Activated T-cell treated with anti-CD3 and anti-CD28 coated beads, Interleukin-2, amount 50 U/mL, for 4 hours (primary cell): ENCODE results near the gene NFATC2. TPM values are rescaled to one million over a fixed set of nuclear protein-coding genes. Genes with fewer than 3 reads are reported as not detected.
"Not testable (repeated sequence)": the region's sequence is repeated elsewhere in the genome, so short reads cannot be mapped to it uniquely, and the experiment has no call there.

Experiments used
- ATAC-seq, 2 donors: fragments of 200-7000 bp; cut with Tn5 transposase; one replicate each; pipeline ENCODE4 v1.10.0; 2021
- DNase-seq: peaks from one replicate; pipeline ENCODE4 v3.0.0-alpha.2; 2020
- H3K27me3 Mint-ChIP-seq: one replicate; pipeline ENCODE4 v1.8.0; 2021; ENCODE audit warnings: low read depth, mixed read lengths
- H3K36me3 Mint-ChIP-seq: one replicate; pipeline ENCODE4 v1.8.0; 2022; ENCODE audit warnings: mixed read lengths; ENCODE audit not compliant: insufficient read depth
- H3K4me1 Mint-ChIP-seq: one replicate; pipeline ENCODE4 v1.8.0; 2021; ENCODE audit warnings: low read depth, mixed read lengths
- H3K4me3 Mint-ChIP-seq: one replicate; pipeline ENCODE4 v1.8.0; 2021; ENCODE audit warnings: mild to moderate bottlenecking, moderate library complexity, mixed read lengths
- H3K9me3 Mint-ChIP-seq: one replicate; pipeline ENCODE4 v1.8.0; 2021; ENCODE audit warnings: mixed read lengths
- total RNA-seq, 3 donors: library from RNA; stranded (reverse); gene quantifications; one replicate each; pipeline ENCODE4 v1.2.1, GENCODE V29; 2021

NFATC2 gene
- total RNA-seq, 3 donors from 2014 or later = 48.3 to 51.4 (median 48.9) TPM

DNA sequence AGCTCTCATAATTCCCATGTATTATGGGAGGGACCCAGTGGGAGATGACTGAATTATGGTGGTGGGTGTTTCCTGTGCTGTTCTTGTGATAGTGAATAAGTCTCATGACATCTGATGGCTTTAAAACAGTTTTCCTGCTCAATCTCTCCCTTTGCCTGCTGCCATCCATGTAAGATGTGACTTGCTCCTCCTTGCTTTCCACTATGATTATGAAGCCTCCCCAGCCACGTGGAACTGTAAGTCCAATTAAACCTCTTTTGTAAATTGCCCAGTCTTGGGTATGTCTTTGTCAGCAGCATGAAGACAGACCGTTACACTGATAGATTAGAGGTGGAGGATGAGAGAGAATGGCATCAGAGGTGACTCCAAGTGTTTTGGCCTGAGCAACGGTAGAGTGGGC lies 198.7 kb downstream of the NFATC2 start:
- not testable (repeated sequence) for H3K4me3 Mint-ChIP-seq, H3K9me3 Mint-ChIP-seq, H3K4me1 Mint-ChIP-seq, DNase-seq, ATAC-seq, H3K36me3 Mint-ChIP-seq, H3K27me3 Mint-ChIP-seq

DNA sequence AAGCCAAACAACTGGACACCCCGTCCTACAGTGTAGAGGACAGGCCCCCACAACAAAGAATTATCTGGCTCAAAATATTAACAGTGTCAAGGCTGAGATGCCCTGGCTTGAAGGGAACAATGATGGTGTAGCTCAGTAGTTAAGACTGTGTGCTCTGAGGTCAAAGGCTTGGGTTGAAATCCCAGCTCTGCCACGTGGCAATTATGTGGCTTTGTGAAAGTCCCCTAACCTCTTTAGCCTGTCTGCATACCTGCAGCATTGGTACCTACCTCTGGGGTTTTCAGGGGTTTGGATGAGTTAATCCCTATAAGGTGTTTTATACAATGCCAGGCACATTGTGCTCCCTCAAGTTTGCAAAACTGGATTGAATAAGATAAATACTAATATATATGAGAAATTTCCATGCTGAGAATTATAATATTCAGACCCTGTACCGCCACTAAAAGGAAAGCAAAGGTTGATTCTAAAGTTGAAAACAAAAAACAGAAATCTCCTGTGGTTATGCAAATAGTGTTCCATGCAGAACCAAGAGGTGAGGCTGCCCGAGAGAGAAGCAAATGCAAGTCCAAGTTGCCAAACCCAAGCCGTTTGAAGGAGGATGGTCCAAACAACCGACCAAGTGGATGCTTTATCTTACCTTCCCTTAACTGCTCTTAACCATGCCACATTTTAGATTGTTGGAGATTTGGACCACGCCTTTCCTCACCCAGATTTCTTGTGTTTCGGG lies 199.8 kb downstream of the NFATC2 start:
- peaks cover 4% of the 10 kb centered on the region for H3K9me3 Mint-ChIP-seq

DNA sequence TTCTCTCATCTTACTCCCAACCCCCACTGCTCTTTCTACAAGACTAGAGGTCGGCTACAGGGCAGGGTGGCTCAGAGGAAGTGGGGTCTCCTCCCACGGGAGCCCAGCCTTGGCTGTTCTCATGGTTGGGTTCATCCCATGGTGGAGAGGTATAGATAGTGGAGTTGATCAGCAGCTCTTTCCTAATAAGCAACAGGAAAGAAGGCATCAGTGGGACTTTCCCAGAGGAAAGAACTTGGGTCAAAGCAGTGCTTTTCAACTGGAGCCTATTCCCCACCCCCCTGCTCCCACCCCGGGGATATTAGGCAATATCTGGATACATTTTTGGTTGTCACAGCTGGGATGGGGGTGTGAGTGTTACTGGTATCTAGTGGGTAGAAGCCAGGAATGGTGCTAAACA lies 200.9 kb downstream of the NFATC2 start:
- peaks cover 4% of the 10 kb centered on the region for H3K9me3 Mint-ChIP-seq
- H3K4me3 Mint-ChIP-seq = no peak overlapping the region
- no peaks in the 10 kb centered on the region for H3K27me3 Mint-ChIP-seq
- H3K36me3 Mint-ChIP-seq = no peaks in the 10 kb centered on the region
- peaks cover 3% of the 10 kb centered on the region for H3K4me1 Mint-ChIP-seq
- no peak for ATAC-seq
- no peak for DNase-seq

More for the DNA sequence above, 199.8 kb downstream of the NFATC2 start:
- Mint-ChIP-seq H3K27me3 (no peaks in the 10 kb centered on the region), H3K36me3 (peaks cover 2% of the 10 kb centered on the region), H3K4me3 (no peak overlapping the region), H3K4me1 (no peaks in the 10 kb centered on the region)
- ATAC-seq (no peak), DNase-seq (no peak)

DNA sequence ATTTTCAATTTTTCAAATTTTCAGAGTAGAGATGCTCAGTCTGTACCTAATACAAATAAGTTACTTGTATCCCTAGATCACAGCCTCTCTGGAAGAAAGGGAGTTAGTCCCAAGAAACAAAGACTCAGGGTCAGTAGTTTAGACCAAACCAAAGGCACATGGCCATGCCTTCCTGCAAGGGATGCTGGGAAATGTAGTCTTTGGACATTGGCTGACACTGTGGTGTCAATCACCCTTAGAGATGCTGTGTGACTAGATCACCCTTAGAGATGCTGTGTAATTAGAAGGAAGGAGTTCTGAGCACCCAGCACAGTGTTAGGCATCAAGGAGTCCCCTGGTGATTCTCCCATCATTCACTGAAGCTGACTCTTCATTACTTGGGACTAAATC lies 202.1 kb downstream of the NFATC2 start:
- no peaks in the 10 kb centered on the region for H3K27me3 Mint-ChIP-seq
- no peak for DNase-seq
- peaks cover 6% of the 10 kb centered on the region for H3K4me1 Mint-ChIP-seq
- no peak for ATAC-seq
- H3K36me3 Mint-ChIP-seq = no peaks in the 10 kb centered on the region
- H3K4me3 Mint-ChIP-seq = no peak overlapping the region
- peaks cover 4% of the 10 kb centered on the region for H3K9me3 Mint-ChIP-seq

DNA sequence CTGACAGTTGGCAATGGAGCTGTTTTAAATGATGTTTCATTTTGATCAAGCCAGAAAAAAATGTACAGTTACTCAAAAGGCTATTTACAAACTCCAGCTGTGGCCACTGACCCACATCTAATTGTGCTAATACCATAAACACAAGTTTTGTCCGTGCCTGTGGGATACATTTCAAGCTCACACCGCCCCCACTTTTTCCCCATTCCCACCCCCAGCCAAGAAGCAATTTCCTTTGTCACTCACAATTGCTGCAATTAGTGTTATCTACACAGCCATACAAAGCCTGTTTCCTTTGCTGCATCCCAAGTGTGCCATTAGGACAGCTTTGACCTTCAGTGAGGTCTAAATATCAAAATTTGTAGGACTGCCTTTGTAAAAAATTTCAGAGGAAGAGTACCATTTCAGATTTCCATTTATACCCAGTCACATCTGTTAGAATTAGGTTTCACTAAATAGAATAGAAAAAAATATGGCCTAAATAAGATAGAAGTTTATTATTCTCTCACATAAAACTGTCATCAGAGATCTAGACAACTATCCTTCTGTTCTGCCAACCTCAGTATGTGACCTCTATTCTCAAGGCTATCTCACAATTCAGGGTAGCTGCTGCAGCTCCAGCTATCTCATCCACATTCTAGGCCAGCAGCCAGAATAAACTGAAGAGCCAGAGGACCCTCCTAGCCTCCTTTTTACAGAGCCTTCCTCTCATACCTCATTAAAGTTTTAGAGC lies 202.6 kb downstream of the NFATC2 start:
- no peaks in the 10 kb centered on the region for H3K36me3 Mint-ChIP-seq
- ATAC-seq = no peak
- H3K9me3 Mint-ChIP-seq = peaks cover 4% of the 10 kb centered on the region
- peaks cover 6% of the 10 kb centered on the region for H3K4me1 Mint-ChIP-seq
- no peaks in the 10 kb centered on the region for H3K27me3 Mint-ChIP-seq
- H3K4me3 Mint-ChIP-seq = no peak overlapping the region
- no peak for DNase-seq

DNA sequence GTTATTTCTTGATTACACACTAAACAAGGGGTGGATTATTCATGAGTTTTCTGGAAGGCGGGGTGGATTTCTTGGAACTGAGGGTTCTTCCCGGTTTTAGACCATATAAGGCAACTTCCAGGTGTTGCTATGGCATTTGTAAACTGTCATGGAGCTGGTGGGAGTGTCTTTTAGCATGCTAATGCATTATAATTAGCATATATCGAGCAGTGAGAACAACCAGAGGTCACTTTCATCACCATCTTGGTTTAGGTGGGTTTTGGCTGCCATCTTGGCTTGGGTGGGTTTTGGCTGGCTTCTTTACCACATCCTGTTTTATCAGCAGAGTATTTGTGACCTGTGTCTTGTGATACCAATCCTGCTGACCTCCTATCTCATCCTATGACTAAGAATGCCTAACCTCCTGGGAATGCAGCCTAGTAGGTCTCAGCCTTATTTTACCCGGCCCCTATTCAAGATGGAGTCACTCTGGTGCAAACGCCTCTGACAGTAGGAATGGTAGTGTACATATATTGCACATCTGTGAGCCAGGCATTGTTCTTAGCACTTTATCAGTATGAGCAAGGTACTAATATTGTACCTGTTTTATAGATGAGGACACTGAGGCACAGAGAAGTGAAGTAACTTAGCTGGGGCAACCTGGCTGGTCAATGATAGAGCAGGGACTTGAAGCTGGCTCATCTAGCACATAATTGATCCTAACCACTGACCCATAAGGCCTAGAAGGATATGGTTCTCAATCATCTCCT lies 203.7 kb downstream of the NFATC2 start:
- Mint-ChIP-seq H3K4me3 (no peak overlapping the region), H3K4me1 (peaks cover 6% of the 10 kb centered on the region), H3K27me3 (no peaks in the 10 kb centered on the region), H3K36me3 (no peaks in the 10 kb centered on the region), H3K9me3 (peaks cover 2% of the 10 kb centered on the region)
- no peak for DNase-seq
- ATAC-seq = no peak

DNA sequence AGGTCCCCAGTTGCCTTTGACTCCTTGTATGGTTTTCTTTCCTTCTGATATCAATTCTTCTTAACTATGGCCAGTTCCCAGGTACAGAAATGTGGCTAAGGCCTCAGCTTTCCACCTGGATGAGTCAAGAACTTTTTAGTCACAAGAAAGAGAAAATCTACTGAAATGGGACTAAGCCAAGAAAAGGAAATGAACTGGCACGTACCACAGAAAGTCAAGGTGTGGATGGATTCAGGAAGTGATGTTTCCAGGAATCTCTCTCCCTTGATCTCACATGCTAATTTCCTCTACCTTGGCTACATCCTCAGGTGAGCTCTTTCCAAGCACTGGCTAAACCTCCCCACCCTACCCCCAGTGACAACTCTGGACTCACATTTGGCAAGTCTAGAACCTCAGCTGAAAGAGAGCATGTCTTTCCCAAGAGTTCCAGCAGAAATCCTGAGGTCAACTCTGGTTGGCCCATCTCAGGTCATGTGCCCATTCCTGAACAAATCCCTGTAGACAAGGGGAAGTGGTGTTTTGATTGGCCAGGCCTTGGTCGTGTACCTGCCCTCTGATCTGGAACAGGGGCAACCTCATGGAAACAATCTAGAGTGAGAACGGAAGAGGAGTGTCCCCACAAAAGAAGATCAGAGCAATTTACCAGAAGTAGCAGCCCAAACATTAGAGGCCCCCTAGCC lies 205.3 kb downstream of the NFATC2 start:
- H3K4me1 Mint-ChIP-seq = peaks cover 6% of the 10 kb centered on the region
- H3K9me3 Mint-ChIP-seq = no peaks in the 10 kb centered on the region
- no peaks in the 10 kb centered on the region for H3K36me3 Mint-ChIP-seq
- H3K27me3 Mint-ChIP-seq = no peaks in the 10 kb centered on the region
- DNase-seq (no peak), ATAC-seq (no peak)
- H3K4me3 Mint-ChIP-seq = no peak overlapping the region

Other genes starting within 250 kb of the NFATC2 start
- gene ATP9A, start 225.7 kb upstream of the NFATC2 start, total RNA-seq = 1 to 10 TPM in 2 of 3 donors, under 1 TPM in 1; 0.30 to 1.2 (median 1.0) TPM